Posterior cingulate gyrus (tissue), 11 donors: ENCODE measurements around the gene ABCB11.

Experiments
- DNase-seq, 10 donors: peaks; one replicate each; pipeline versions ENCODE4 v3.0.0 to v3.0.0-alpha.2; 2020 to 2021; ENCODE audit warnings: mixed read lengths in 3 of 10
- intact Hi-C: fragments of 100-400 bp; cut with DNase I; formaldehyde crosslinking; loops from one replicate; pipeline ENCODE4 v1.15.1; 2023

The ABCB11 gene

DNA sequence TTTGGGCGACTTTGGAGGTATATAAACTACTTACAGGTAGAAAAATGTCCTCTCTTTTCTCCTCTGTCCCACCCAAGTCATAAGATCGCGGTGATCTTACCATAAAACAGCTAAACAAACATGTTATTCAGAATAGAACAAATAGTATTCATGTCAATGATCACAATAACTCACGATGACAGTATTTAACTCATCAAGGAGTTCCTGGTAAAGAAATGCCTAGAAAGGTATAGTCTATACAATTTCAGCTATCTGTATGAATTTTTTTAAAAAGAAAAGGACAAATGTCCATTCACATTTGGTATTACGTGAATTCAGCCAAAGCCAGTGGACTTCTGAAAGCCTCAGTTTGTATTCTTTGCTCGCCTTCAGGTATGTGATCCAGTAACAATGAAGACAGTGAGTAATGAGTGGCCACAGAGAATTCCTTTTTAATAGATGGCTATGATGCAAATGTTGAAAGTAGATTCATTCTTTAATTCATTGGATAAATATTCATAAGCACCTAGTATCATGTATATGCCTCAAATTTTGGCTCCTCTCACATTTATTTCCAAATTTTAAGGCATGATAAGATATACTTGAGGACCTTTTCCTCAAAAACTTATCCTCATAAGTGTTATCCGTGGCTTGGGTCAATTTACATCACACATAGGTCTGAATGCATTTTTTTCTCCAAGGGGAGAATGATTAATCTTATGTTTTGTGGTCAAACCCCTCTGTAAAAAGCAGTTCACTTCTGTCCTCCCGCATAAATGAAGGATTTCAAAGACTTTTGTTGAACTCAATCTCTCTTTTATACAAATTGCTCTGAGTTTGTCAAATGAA lies 20.3 kb downstream of the ABCB11 start:
- intact Hi-C loops: no loop called here
- no peak for DNase-seq

GRCh38 chr2:169009865-169010579 lies 21.1 kb downstream of the ABCB11 start:
- DNase-seq: no peak
- intact Hi-C loops: no loop called here

GRCh38 chr2:169007941-169008340 lies 23.2 kb downstream of the ABCB11 start:
- no peak for DNase-seq
- intact Hi-C loops: no loop called here

DNA sequence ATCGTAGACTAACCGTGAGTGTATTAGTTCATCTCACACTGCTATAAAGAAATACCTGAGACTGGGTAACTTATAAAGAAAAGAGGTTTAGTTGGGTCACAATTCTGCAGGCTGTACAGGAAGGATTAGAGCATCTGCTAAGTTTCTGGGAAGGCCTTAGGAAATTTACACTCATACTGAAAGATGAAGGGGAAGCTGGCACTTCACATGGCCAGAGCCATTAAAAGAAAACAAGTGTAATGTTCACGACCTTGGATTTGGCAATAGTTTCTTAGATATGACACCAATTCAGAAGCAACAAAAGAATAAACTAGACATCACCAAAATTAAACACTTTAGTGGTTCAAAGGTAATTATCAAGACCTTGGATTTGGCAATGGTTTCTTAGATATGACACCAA lies 23.8 kb downstream of the ABCB11 start:
- DNase-seq: no peak
- intact Hi-C loops: no loop called here

DNA sequence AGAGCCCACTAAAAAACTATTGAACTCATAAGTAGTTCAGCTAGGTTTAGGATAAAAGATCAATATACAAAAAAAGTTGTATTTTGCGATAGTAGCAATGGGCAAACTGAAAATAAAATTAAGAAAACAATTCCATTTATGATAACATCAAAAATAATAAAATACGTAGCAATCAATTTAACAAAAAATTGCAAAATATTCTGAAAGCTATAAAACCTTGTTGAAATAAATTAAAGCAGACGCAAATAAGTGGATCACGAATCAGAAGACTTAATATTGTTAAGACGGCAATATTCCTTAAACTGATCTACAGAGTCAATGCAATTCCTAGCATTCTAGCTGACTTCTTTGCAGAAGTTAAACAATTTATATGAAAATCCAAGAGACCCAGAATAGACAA lies 24.5 kb downstream of the ABCB11 start:
- intact Hi-C loops: no loop called here
- DNase-seq: no peak

DNA sequence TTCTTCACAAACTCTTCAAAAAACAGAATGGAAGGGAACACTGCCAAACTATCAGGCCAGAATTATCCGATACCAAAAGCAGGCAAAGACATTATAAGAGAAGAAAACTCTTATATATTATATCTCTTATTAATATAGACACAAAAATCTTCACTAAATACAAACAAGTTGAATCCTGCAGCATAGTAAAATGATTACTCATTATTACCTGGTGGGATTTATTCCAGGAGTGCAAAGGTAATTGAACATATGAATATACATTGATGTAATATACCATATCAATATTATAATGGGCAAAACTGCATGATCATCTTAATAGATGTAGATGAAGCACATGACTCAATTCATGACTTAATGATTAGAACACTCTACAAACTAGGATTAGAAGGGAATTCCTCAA lies 25.1 kb downstream of the ABCB11 start:
- intact Hi-C loops: no loop called here
- no peak for DNase-seq

DNA sequence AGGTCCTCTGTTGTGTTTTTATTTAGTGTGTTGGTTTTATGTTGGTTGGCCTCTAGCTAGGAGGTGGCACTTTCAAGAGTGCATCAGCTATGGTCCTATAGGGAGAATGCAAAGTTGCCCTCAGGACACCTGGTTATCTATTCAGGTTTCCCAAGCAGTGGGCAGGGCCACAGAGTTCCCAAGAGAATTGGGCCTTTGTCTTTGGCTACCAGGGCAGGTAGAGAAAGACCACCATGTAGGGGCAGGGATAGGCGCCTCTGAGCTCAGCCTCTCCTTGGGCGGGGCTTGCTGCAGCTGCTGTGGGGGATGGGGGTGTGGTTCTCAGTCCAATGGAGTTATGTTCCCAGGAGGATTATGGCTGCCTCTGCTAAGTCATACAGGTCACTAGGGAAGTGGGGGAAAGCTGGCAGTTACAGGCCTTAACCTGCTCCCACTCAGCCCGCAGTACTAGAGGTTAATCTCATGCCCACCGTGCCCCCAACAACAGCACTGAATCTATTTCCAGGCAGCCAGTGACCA lies 26.0 kb downstream of the ABCB11 start:
- intact Hi-C loops: no loop called here
- DNase-seq: no peak

DNA sequence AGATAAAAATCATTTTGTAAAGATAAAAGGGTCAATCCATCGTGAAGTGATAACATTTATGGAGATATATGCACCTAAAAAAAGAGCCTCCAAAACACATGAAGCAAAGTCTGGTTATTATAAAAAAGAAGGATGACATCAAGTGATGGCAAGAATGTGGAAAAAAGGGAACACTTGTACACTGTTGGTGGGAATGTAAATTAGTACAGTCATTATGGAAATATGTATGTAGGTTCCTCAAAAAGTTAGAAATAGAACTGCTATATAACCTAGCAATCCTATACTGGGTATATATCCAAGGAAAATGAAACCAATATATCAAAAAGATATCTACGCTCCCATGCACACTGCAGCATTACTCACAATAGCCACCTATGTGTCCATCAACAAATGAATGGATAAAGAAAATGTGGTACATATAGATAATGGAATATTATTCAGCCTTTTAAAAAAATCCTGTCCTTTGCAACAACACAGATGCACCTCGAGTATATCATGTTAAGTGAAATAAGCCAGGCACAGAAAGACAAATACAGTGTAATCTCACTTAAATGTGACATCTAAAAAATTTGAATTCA lies 28.9 kb downstream of the ABCB11 start:
- DNase-seq: no peak
- intact Hi-C loops: no loop called here

- intact Hi-C loops: no loop called here
- no peak for DNase-seq
These were observed 29.9 kb downstream of the ABCB11 start for GRCh38 chr2:169001116-169001815.

DNA sequence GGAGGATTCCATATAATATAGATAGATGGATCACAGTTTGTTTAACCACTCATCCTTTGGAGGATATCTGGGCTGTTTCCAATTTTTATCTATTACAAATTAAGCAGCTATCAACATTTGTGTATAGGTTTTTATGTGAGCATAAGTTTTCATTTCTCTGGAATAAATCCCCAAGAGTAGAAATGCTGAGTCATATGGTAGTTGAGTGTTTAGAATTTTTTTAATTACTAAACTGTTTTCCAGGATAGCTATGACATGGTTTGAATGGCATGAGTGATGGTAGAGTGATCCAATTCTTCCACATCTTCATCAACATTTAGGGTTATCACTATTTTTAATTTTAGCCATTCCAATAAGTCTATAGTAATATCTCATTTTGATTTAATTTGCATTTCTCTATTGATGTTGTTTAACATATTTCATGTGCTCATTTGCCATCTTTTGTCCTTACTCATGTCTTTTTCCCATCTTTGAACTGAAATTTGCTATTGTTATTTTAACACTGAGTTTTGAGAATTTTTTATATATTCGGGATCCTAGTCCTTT lies 31.4 kb downstream of the ABCB11 start:
- DNase-seq: no peak
- intact Hi-C loops: no loop called here

GRCh38 chr2:168998609-168999211 lies 32.4 kb downstream of the ABCB11 start:
- no peak for DNase-seq
- intact Hi-C loops: no loop called here

DNA sequence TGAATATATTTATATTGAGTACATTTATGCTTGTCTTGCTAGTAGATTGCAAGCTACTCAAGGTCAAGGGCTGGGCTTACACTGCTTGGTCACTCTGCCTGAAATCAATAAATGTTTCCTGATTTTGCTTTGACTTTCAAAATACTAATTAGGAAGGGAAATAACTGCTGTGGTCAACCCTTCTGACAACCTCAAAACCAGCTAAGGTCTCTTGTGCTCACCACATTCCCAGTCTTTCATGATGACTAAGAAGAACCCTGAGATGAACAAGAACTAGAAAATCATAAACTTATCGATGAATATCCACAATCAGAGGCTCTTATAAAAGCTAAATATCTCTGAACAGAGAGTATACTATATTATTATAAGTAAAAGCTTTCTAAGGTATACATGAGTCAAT lies 33.3 kb downstream of the ABCB11 start:
- intact Hi-C loops: no loop called here
- DNase-seq: no peak

GRCh38 chr2:168997118-168997521 lies 34.0 kb downstream of the ABCB11 start:
- intact Hi-C loops: no loop called here

GRCh38 chr2:168995744-168996143 lies 35.4 kb downstream of the ABCB11 start:
- intact Hi-C loops: no loop called here
- no peak for DNase-seq

More at GRCh38 chr2:168997118-168997521, 34.0 kb downstream of the ABCB11 start:
- no peak for DNase-seq

- no peak for DNase-seq
- intact Hi-C loops: no loop called here
These were observed 37.6 kb downstream of the ABCB11 start for GRCh38 chr2:168993538-168993937.

GRCh38 chr2:168992591-168993349 lies 38.4 kb downstream of the ABCB11 start:
- no peak for DNase-seq
- intact Hi-C loops: no loop called here

- intact Hi-C loops: no loop called here
- no peak for DNase-seq
These were observed 39.1 kb downstream of the ABCB11 start for GRCh38 chr2:168992026-168992425.

DNA sequence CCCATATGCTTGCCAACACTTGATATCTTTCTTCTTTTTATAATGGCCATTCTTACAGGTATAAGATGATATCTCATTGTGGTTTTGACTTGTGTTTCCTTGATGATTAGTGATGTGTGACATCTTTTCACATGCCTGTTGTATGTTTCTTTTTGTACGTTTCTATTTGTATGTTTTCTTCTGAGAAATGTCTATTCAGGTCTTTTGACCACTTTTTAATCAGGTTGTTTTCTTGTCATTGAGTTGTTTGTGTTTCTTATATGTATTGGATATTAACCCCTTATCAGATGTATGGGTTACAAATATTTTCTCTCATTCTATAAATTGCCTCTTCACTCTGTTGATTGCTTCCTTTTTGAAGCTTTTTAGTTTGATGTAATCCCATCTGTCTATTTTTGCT lies 42.4 kb downstream of the ABCB11 start:
- no peak for DNase-seq
- intact Hi-C loops: no loop called here

GRCh38 chr2:168986398-168986943 lies 44.7 kb downstream of the ABCB11 start:
- no peak for DNase-seq
- intact Hi-C loops: no loop called here
